ENCODE data around the gene CNOT6L. TPM values are rescaled to one million over a fixed set of nuclear protein-coding genes. Genes with fewer than 3 reads are reported as not detected.

CNOT6L gene
- total and polyA plus RNA-seq, 8 donors = 2.2 to 38.7 (median 24.8) TPM

DNA sequence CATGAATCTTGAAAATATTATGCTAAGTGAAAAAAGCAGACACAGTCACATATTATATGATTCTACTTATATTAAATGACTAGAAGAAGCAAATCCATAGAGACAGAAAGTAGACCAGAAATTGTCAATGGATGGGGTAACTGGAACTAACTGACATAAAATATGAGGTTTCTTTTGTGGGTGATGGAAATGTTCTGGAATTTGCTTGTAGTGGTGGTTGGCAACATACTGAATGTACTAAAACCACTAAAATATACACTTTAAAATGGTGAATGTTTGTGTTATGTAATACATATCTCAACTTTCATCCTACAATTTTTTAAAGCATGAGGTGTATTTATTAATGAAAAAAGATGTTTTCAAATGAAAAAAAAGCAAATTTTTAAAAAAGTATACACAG, 14.7 kb downstream of the CNOT6L start:
- ATAC-seq (no peak), FAIRE-seq (no peak), DNase-seq (no peak)
- TF ChIP-seq, protein P1, sequence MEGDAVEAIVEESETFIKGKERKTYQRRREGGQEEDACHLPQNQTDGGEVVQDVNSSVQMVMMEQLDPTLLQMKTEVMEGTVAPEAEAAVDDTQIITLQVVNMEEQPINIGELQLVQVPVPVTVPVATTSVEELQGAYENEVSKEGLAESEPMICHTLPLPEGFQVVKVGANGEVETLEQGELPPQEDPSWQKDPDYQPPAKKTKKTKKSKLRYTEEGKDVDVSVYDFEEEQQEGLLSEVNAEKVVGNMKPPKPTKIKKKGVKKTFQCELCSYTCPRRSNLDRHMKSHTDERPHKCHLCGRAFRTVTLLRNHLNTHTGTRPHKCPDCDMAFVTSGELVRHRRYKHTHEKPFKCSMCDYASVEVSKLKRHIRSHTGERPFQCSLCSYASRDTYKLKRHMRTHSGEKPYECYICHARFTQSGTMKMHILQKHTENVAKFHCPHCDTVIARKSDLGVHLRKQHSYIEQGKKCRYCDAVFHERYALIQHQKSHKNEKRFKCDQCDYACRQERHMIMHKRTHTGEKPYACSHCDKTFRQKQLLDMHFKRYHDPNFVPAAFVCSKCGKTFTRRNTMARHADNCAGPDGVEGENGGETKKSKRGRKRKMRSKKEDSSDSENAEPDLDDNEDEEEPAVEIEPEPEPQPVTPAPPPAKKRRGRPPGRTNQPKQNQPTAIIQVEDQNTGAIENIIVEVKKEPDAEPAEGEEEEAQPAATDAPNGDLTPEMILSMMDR (IDR thresholded peaks at IDR 0.05) = no peak
- Histone ChIP-seq H3K4me3 (no peak overlapping the region), H3K9me3 (no peaks in the 10 kb centered on the region), H3K36me3 (no peaks in the 10 kb centered on the region), H3K27ac (no peak overlapping the region), H3K27me3 (no peaks in the 10 kb centered on the region), H3K4me1 (peaks cover 7 to 35% (median 20%) of the 10 kb centered on the region in 3 donors)
- intact Hi-C loops (cut with DNase I) = no loop called here

DNA sequence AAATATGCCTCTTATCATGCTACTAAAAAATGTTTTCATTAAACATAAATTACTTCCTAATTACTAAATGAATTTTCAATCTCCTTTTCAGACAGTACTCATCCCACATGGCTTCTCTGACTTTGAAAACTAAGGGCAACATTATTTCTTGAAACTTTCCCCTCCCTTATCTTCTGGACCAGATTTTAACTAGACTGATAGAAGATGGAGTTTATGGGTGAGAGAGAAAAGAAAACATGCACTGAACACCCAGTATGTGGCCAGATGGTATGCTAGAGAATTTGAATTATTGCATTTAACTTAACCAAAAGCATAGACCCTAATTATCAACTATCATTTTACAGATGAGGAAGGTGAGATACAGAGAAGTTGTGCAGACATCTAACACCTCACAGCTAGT, 16.8 kb downstream of the CNOT6L start:
- H3K27me3 ChIP-seq = no peaks in the 10 kb centered on the region
- no peak for FAIRE-seq
- no peaks in the 10 kb centered on the region for H3K9me3 ChIP-seq
- peaks cover 11 to 36% (median 28%) of the 10 kb centered on the region in 3 donors for H3K4me1 ChIP-seq
- TF ChIP-seq, protein P1 (IDR thresholded peaks at IDR 0.05) = no peak
- no peak overlapping the region for H3K27ac ChIP-seq
- ATAC-seq = no peak
- H3K36me3 ChIP-seq = no peaks in the 10 kb centered on the region
- no peak overlapping the region for H3K4me3 ChIP-seq
- DNase-seq = no peak
- intact Hi-C loops (cut with DNase I) = no loop called here

DNA sequence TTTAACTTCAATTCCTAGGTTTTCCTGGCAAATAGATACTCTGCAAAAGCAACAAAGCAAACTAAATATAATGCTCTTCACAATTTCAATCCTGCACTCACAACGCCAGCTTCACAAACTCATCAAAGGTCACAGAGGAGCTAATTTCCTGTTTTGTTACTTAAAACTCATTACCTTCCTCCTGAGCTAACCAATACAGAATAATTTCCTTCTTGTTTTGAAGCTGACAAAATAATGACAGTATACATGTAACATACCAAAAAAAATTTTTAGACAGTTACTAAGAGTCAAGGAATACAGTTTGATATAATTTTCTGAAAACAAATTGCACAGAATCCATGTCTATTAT, 17.9 kb downstream of the CNOT6L start:
- intact Hi-C loops (cut with DNase I) = no loop called here
- H3K9me3 ChIP-seq = no peaks in the 10 kb centered on the region
- WGBS, 2 donors = 31 to 43% methylated on average over 1 of the region's 1 CpG
- no peaks in the 10 kb centered on the region for H3K36me3 ChIP-seq
- H3K27ac ChIP-seq = peak overlapping the region in 2 of 4 donors; percentile 1 to 24
- H3K4me3 ChIP-seq = no peak overlapping the region
- TF ChIP-seq, protein P1 (IDR thresholded peaks at IDR 0.05) = no peak
- DNase-seq (no peak), ATAC-seq (peak in 1 of 4 donors; percentile 11), FAIRE-seq (no peak)
- H3K27me3 ChIP-seq = no peaks in the 10 kb centered on the region
- peaks cover 14 to 41% (median 33%) of the 10 kb centered on the region in 3 donors for H3K4me1 ChIP-seq

DNA sequence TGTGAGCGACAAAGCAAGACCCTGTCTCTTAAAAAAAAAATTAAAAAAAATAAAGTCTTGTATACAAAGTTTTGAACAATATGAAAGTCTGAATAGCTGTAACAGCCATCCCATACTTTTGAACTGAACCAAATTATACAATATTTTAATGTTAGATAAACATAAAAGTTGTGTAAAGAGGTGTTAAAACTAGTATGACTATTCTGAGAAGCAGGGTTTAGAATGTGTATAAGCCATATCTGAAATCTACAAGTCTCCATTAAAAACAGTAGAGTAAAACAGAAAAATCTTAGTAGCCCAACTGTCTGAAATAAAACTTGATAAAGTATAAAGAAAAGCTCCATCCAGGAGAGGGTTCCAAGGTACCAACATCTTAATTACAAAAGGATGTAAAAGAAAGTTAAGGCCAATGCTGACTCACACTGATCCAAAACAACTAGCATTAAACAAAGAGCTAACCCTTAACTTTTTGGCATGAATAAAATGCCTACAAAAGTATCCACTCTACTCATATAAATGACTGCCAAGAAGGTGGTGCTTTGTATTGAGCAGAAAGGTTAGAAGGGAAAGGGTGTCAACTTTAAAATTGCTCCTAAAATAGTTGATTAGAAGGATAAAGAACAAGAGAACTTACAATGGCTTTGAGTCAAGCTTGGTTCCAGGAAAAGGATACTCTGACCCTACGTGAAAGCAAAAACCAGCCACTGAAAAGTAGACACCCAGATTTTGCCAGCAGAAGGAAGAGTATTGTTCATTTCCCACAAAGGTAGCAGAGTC, 18.5 kb downstream of the CNOT6L start:
- peak in 3 of 4 donors; percentile 20 to 44 (median 41) for ATAC-seq
- Histone ChIP-seq H3K4me3 (no peak overlapping the region), H3K36me3 (no peaks in the 10 kb centered on the region), H3K9me3 (no peaks in the 10 kb centered on the region), H3K4me1 (peaks cover 14 to 41% (median 33%) of the 10 kb centered on the region in 3 donors), H3K27ac (peak overlapping the region in 2 of 4 donors; percentile 1 to 24), H3K27me3 (no peaks in the 10 kb centered on the region)
- no peak for DNase-seq
- intact Hi-C loops (cut with DNase I) = no loop called here
- no peak for FAIRE-seq
- 52 to 54% methylated on average over 2 of the region's 2 CpGs for WGBS, 2 donors
- TF ChIP-seq, protein P1 (IDR thresholded peaks at IDR 0.05) = no peak

DNA sequence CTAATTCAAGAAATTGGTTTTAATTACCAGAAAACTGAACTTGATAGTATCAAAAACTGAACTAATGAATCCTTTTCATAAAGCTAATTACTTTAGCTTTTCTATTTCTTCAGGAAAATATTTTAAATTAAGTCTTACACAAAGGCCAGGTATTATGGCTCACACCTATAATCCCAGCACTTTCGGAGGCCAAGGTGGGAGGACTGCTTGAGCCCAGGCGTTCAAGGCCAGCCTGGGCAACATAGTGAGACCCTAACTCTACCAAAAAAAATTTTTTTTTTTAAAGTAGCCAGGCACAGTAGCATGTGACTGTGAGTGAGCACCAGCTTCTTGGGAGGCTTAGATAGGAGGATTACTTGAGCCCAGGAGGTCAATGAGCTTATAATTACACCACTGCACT, 19.1 kb downstream of the CNOT6L start:
- WGBS, 2 donors = 97 to 100% methylated on average over 2 of the region's 2 CpGs

More for the DNA sequence above, 19.1 kb downstream of the CNOT6L start:
- intact Hi-C loops (cut with DNase I) = no loop called here
- H3K4me1 ChIP-seq = peaks cover 14 to 37% (median 33%) of the 10 kb centered on the region in 3 donors
- ATAC-seq (no peak), FAIRE-seq (no peak), DNase-seq (no peak)
- TF ChIP-seq, protein P1 (IDR thresholded peaks at IDR 0.05) = no peak
- no peaks in the 10 kb centered on the region for H3K9me3 ChIP-seq
- no peak overlapping the region for H3K27ac ChIP-seq
- no peak overlapping the region for H3K4me3 ChIP-seq
- no peaks in the 10 kb centered on the region for H3K36me3 ChIP-seq
- no peaks in the 10 kb centered on the region for H3K27me3 ChIP-seq
